Measurements from ENCODE around the gene GPR55. TPM values are rescaled to one million over a fixed set of nuclear protein-coding genes. Genes with fewer than 3 reads are reported as not detected.

GPR55 gene
- total and polyA plus RNA-seq, 10 of the 15 experiments (the other 5 are each of a cell fraction or from before 2014, with no cell fraction given): 2.1 to 30.1 (median 16.2) TPM

GRCh38 chr2:230930149-230930780, 5.2 kb upstream of the GPR55 start:
- Histone ChIP-seq H3K79me2 (ENCODE audit: control insufficient read depth, insufficient read depth, low read length) (peaks cover 5% of the 10 kb centered on the region), H3K27me3 (replicated peaks in 1 of 2; ENCODE audit: control insufficient read depth in 2 of 2, insufficient read depth in 2 of 2, low read length in 1 of 2) (no peaks in the 10 kb centered on the region), H3K4me3 (no peak overlapping the region), H4K20me1 (ENCODE audit: control insufficient read depth, insufficient read depth) (no peaks in the 10 kb centered on the region), H3K4me2 (ENCODE audit: control insufficient read depth, insufficient read depth) (no peak overlapping the region), H3K9ac (ENCODE audit: control insufficient read depth, insufficient read depth, low read length) (no peak overlapping the region), H3K27ac (ENCODE audit: control insufficient read depth, insufficient read depth) (no peak overlapping the region), H3K9me3 (replicated peaks; ENCODE audit: control insufficient read depth, insufficient read depth, low read length) (peaks cover 4% of the 10 kb centered on the region; the same call in 1 of the 3 replicates), H3K4me1 (ENCODE audit: control insufficient read depth, insufficient read depth, low read length) (peaks cover 24% of the 10 kb centered on the region), H2AFZ (ENCODE audit: control insufficient read depth, low read depth, low read length) (no peak overlapping the region), H3K36me3 (ENCODE audit: control insufficient read depth in 2 of 2, insufficient read depth in 2 of 2, low read length in 1 of 2) (no peaks in the 10 kb centered on the region)
- TF ChIP-seq KAT2A (conservative IDR thresholded peaks at IDR 0.05; ENCODE audit: control insufficient read depth, low read depth, low read length): no peak
- no peak for TF ChIP-seq NR2C2 (IDR thresholded peaks at IDR 0.05; ENCODE audit: borderline replicate concordance, control insufficient read depth, insufficient read length, low read depth)
- no peak for TF ChIP-seq SPI1 (IDR thresholded peaks at IDR 0.05; ENCODE audit: borderline replicate concordance, insufficient read depth, low read depth, low read length)
- no peak for TF ChIP-seq NKRF (conservative IDR thresholded peaks at IDR 0.05)
- BruUV-seq (replicated peaks): no TSS peak
- no peak for DNase-seq (ENCODE audit: low read depth, low spot score)
- 64% methylated on average over 7 of the region's 7 CpGs for WGBS (ENCODE audit: insufficient coverage, insufficient replicate concordance, low lambda C conversion rate, missing lambda C conversion rate)
- ChIA-PET CTCF (interaction anchor here (0.6 to 16.2 kb wide), 9 partner anchors 11 to 796 kb away, joined by 3 to 315 read pairs (median 3); no protein-coding TSS in a partner anchor), POLR2A (interaction anchor here (0.6 to 2.5 kb wide), 3 partner anchors 19 to 104 kb away, joined by 5 to 14 read pairs (median 6); no protein-coding TSS in a partner anchor), RAD21 (ENCODE audit: unreplicated experiment) (interaction anchor here (1.1 to 11.2 kb wide), 2 partner anchors 44 to 55 kb away, joined by 3 to 261 read pairs; no protein-coding TSS in a partner anchor), SMC1A (ENCODE audit: uncharacterized antibody, unreplicated experiment) (interaction anchor here (1.4 to 16.5 kb wide), 4 partner anchors 9 to 55 kb away, joined by 3 to 248 read pairs (median 112); no protein-coding TSS in a partner anchor)
- intact Hi-C loops (cut with micrococcal nuclease; ENCODE audit: unreplicated experiment): no loop called here
- in situ Hi-C loops (cut with MboI): no loop called here
- no peak for FAIRE-seq
- no peak for ATAC-seq
